ENCODE measurements around the gene IL17RD.

Gene IL17RD

DNA sequence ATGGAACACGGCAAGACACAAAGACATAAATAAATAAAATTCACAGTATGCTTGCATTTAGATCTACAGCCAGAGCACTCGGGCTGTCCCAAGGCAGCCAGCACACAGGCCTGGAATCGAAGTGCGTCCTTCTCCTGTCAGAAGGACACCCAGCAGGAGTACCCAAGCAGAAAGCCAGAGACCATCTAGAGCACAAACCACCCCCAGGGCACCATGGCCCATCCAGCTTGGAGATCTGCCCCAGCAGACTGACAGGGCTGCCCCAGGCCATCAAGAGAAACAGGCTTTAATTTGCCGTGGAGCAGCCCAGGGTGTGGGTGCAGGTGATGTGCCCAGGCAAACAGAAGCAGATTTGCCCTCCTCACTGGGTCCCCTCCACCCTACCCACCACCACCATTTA, 112.5 kb downstream of the IL17RD start:
- no peak overlapping the region for H3K4me3 ChIP-seq (ENCODE audit: low read length)
- TF ChIP-seq, protein P1, sequence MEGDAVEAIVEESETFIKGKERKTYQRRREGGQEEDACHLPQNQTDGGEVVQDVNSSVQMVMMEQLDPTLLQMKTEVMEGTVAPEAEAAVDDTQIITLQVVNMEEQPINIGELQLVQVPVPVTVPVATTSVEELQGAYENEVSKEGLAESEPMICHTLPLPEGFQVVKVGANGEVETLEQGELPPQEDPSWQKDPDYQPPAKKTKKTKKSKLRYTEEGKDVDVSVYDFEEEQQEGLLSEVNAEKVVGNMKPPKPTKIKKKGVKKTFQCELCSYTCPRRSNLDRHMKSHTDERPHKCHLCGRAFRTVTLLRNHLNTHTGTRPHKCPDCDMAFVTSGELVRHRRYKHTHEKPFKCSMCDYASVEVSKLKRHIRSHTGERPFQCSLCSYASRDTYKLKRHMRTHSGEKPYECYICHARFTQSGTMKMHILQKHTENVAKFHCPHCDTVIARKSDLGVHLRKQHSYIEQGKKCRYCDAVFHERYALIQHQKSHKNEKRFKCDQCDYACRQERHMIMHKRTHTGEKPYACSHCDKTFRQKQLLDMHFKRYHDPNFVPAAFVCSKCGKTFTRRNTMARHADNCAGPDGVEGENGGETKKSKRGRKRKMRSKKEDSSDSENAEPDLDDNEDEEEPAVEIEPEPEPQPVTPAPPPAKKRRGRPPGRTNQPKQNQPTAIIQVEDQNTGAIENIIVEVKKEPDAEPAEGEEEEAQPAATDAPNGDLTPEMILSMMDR (conservative IDR thresholded peaks at IDR 0.05; ENCODE audit: low read length), result no peak
- DNase-seq (ENCODE audit: low read depth), result no peak

DNA sequence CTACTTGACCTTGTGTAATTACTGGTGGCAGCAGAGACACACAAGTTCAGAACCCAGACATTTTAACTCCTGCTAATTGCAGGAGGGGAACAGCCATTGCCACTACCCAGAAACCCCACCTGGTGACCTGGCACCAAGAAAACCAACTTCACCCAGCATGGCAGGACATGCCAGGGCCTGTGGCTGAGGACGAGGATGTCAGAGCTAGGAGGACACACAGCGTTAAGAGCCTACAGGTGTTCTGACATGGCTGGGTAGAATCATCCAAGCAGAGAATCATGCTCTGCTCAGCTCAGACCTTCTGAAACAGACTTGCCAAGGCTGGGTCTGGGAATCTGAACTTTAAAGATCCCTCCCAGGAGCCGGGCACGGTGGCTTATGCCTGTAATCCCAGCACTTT, 116.4 kb downstream of the IL17RD start:
- no peak overlapping the region for H3K4me3 ChIP-seq (ENCODE audit: low read length)
- TF ChIP-seq, protein P1 (conservative IDR thresholded peaks at IDR 0.05; ENCODE audit: low read length), result no peak
- no peak for DNase-seq (ENCODE audit: low read depth)

DNA sequence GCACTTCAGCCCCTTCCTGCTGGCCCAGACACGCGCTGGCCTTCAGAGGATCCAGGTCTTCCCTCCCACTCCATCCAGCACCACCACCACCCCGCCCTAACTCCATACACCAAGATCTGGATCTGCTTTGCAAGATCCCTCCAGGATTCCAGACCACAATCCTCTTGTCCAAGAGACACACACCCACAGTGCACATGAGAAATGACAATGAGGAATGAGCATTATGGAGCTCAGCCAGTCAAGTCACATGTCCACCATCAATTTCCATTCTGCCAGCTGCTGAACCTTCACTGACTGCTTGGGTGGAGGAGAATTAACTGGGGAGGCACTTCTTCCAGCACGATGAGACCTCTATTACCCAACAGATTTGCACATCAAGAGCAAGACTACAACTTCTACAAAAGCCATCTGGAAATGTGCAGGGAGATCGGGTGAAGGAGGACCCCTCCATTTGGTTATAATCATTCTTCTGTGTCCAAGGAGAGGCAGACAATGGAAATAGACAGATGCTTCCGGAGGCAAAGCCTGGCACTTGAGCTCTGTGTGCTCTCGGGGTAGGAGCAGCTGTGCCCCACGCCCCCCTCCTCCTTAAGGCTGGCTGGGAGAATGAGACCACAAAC, 117.0 kb downstream of the IL17RD start:
- no peak overlapping the region for H3K4me3 ChIP-seq (ENCODE audit: low read length)
- TF ChIP-seq, protein P1 (conservative IDR thresholded peaks at IDR 0.05; ENCODE audit: low read length), result no peak
- peak; percentile 94 for DNase-seq (ENCODE audit: low read depth)

DNA sequence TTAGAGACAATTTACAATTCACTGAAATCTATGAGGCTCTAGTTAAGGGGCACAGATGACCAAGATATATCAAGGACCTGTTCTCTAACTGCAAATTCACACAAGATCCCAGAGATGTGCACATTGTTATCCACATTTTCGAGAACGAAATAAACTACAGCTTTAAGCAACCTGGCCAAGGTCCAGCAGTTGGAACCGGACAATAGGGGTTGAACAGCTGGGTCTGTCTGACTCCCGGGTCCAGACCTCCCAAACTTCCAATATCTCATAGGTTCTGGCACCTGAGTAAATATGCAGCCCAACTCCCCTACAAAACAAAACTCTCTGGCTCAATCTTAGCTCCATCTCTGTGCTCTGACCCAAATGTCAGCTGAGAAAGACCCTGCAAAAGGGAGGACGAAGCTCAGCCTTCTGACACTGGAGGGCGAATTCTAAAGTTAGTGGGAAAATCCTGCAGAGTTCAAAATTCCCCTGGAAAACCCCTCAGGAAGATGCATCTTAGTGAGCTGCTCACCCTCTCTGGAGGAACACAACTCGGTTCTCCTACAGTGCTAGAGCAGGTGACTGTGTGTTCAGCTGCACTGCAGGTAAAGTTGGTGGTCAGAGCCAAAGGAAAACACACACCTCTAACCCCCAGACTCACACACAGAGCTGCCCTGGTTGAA, 118.9 kb downstream of the IL17RD start:
- H3K4me3 ChIP-seq (ENCODE audit: low read length), result no peak overlapping the region
- DNase-seq (ENCODE audit: low read depth), result no peak
- TF ChIP-seq, protein P1 (conservative IDR thresholded peaks at IDR 0.05; ENCODE audit: low read length), result no peak

DNA sequence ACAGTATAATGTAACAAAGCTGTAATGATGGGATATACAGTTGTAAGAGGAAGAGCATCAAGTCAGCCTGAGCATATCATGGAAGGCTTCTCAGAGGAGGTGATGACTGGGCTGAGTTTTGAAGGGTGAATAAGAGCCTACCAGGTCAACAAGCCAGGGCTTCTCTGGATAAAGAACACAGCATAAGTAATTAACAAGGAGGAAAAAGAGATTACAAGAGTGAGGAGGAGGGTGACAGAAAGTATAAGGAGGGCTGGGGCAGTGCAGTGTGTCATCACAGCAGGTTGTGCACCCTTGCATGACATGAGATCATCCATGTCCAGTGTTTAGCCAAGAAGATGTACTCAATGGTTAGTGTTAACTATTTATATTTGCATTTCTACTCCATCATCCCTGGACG, 121.6 kb downstream of the IL17RD start:
- no peak overlapping the region for H3K4me3 ChIP-seq (ENCODE audit: low read length)
- TF ChIP-seq, protein P1 (conservative IDR thresholded peaks at IDR 0.05; ENCODE audit: low read length), result no peak
- no peak for DNase-seq (ENCODE audit: low read depth)

DNA sequence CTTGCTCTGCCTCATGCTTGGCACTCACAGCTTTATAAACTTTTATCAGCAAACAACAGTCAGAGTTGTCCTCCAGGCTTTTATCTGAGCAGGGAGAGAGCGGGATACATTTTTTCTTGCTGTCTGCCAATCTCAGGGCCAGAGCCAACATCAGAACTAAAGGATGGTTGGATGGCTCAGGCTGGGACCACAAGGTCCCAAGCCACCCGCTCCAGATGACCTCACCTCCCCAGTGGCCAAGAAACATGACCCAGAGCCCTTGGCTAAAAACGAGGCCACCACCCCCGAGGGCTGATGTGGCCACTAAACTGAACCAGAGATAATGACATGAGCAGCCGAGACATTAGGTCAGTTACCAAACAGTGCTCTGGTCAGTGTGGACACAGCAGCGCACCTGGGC, 123.5 kb downstream of the IL17RD start:
- H3K4me3 ChIP-seq (ENCODE audit: low read length), result no peak overlapping the region
- TF ChIP-seq, protein P1 (conservative IDR thresholded peaks at IDR 0.05; ENCODE audit: low read length), result no peak
- no peak for DNase-seq (ENCODE audit: low read depth)
